Keratinocyte (primary cell): ENCODE results near the gene CRYBB1. TPM values are rescaled to one million over a fixed set of nuclear protein-coding genes. Genes with fewer than 3 reads are reported as not detected.

Source experiments
- DNase-seq: peaks from one replicate; pipeline ENCODE4 v3.0.0-alpha.2; 2011; ENCODE audit warnings: low read depth, missing footprints, low spot score
- FAIRE-seq: peaks from 2 replicates; lab custom pipeline; 2011; peaks lifted over from hg19 to GRCh38; lab: Jason Lieb, UNC
- H2AFZ ChIP-seq: 2 replicates; pipeline ENCODE4 v1.6.0; 2012; ENCODE audit warnings: low read length, control low read depth, inconsistent platforms; ENCODE audit not compliant: control insufficient read depth
- H3K27ac ChIP-seq: 2 replicates; pipeline ENCODE4 v1.5.1; 2011; ENCODE audit warnings: low read length; ENCODE audit not compliant: control insufficient read depth, insufficient read depth
- H3K27me3 ChIP-seq: 3 replicates; pipeline ENCODE4 v1.6.0; 2011; ENCODE audit warnings: low read length; ENCODE audit not compliant: control insufficient read depth, insufficient read depth; ENCODE audit errors: extremely low read depth
- H3K36me3 ChIP-seq, 2 experiments: 2 replicates in 1 of 2; 3 replicates in 1 of 2; pipeline ENCODE4 v1.5.1; 2011; ENCODE audit warnings: low read length in 2 of 2, mild to moderate bottlenecking in 1 of 2; ENCODE audit not compliant: control insufficient read depth in 2 of 2, insufficient read depth in 2 of 2; ENCODE audit errors: extremely low read depth in 1 of 2
- H3K4me1 ChIP-seq: 3 replicates; pipeline ENCODE4 v1.5.1; 2011; ENCODE audit warnings: low read length; ENCODE audit not compliant: control insufficient read depth, insufficient read depth; ENCODE audit errors: extremely low read depth
- H3K4me2 ChIP-seq: 3 replicates; pipeline ENCODE4 v1.6.0; 2011; ENCODE audit warnings: low read depth, low read length; ENCODE audit not compliant: control insufficient read depth, insufficient read depth; ENCODE audit errors: extremely low read depth
- H3K4me3 ChIP-seq, 3 experiments: fragments of 200-600 bp in 1 of 3; sonication (generic) in 1 of 3; 2 replicates in 2 of 3; 3 replicates in 1 of 3; pipeline ENCODE4 v1.5.1; 2011 to 2016; ENCODE audit warnings: low read length in 3 of 3, mild to moderate bottlenecking in 3 of 3, control low read depth in 2 of 3, inconsistent platforms in 1 of 3, low read depth in 1 of 3, mixed read lengths in 1 of 3, mixed run types in 1 of 3, moderate library complexity in 1 of 3; ENCODE audit not compliant: control insufficient read depth in 2 of 3, insufficient read depth in 2 of 3; ENCODE audit errors: extremely low read depth in 1 of 3
- H3K79me2 ChIP-seq: 2 replicates; pipeline ENCODE4 v1.6.0; 2012; ENCODE audit warnings: low read length; ENCODE audit not compliant: control insufficient read depth, insufficient read depth
- H3K9ac ChIP-seq: 3 replicates; pipeline ENCODE4 v1.6.0; 2011; ENCODE audit warnings: low read length; ENCODE audit not compliant: control insufficient read depth, insufficient read depth; ENCODE audit errors: extremely low read depth
- H3K9me1 ChIP-seq: 3 replicates; pipeline ENCODE4 v1.6.0; 2011; ENCODE audit warnings: low read length; ENCODE audit not compliant: control insufficient read depth, insufficient read depth; ENCODE audit errors: extremely low read depth
- H3K9me3 ChIP-seq: 2 replicates; pipeline ENCODE4 v1.5.1; 2012; ENCODE audit warnings: low read depth, low read length; ENCODE audit not compliant: control insufficient read depth
- H4K20me1 ChIP-seq: 3 replicates; pipeline ENCODE4 v1.6.0; 2011; ENCODE audit warnings: low read length; ENCODE audit not compliant: control insufficient read depth, insufficient read depth; ENCODE audit errors: extremely low read depth
- EZH2 ChIP-seq: IDR thresholded peaks from one replicate; pipeline ENCODE4 v1.6.1; 2012; ENCODE audit warnings: inconsistent platforms, mild to moderate bottlenecking, low read length, moderate library complexity
- dilution Hi-C: fragments of 300-500 bp; cut with MboI; formaldehyde crosslinking; loops from one replicate; pipeline ENCODE4 v1.7.0; 2020; ENCODE audit warnings: low sequenced_read_pairs; ENCODE audit not compliant: extremely low pct_ligation_motif_present
- polyA plus RNA-seq, 5 experiments: library from polyadenylated mRNA; depleted of rRNA in 3 of 5; stranded (reverse) in 3 of 5; stranded (forward) in 1 of 5; unstranded in 1 of 5; fragments of >200 nt; gene quantifications; 1 replicate in 1 of 5; 2 replicates in 3 of 5; 3 replicates in 1 of 5; pipeline versions ENCODE4 v1.2.1 to v1.2.3, GENCODE V29; 2011 to 2012; ENCODE audit warnings: missing spikeins in 2 of 5, low read depth in 1 of 5, low replicate concordance in 1 of 5
- TF ChIP-seq, protein P1 (sequence below), 3 experiments: IDR thresholded peaks in 1 of 3; conservative IDR thresholded peaks in 1 of 3; optimal IDR thresholded peaks in 1 of 3; 2 replicates in 2 of 3; 3 replicates in 1 of 3; pipeline versions ENCODE3 to v1.5.1; 2011; ENCODE audit warnings: low read length in 3 of 3, mild to moderate bottlenecking in 3 of 3, moderate library complexity in 2 of 3, control low read depth in 1 of 3, inconsistent platforms in 1 of 3; ENCODE audit not compliant: insufficient read depth in 2 of 3; ENCODE audit errors: extremely low read depth in 1 of 3

The CRYBB1 gene
- polyA plus RNA-seq, 1 donor (not counting 4 experiments of a cell fraction or from before 2014, with no cell fraction given): not detected

DNA sequence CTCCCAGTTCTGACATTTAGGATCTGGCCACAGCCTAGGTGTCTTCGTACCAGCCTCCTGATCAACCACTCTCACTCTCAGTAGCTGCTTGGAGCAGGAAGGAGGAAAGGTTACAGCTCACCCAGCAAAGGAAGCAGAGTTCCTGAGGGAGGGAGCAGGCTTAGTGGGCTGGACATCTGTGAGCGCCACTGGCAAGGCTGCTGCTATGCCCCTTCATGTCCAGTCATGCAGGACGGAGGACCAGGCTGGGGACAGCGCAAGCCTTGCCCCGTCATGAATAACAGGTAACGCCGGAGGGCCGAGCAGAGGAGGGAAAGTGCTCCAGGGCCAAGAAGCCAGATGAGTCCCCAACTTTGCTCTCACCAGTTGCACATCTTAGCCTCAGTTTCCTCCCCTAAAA lies 53.6 kb downstream of the CRYBB1 start:
- FAIRE-seq: no peak
- dilution Hi-C loops: no loop called here
- Histone ChIP-seq H3K9ac (no peak overlapping the region), H3K79me2 (peaks cover 33% of the 10 kb centered on the region), H3K4me3 (no peak overlapping the region), H3K27me3 (no peaks in the 10 kb centered on the region), H3K36me3 (peaks cover 1 to 7% of the 10 kb centered on the region in 2 experiments), H2AFZ (no peak overlapping the region), H3K4me2 (no peak overlapping the region), H4K20me1 (peaks cover 2% of the 10 kb centered on the region), H3K27ac (no peak overlapping the region), H3K9me1 (no peaks in the 10 kb centered on the region), H3K9me3 (no peaks in the 10 kb centered on the region), H3K4me1 (peaks cover 23% of the 10 kb centered on the region)
- TF ChIP-seq, protein P1, sequence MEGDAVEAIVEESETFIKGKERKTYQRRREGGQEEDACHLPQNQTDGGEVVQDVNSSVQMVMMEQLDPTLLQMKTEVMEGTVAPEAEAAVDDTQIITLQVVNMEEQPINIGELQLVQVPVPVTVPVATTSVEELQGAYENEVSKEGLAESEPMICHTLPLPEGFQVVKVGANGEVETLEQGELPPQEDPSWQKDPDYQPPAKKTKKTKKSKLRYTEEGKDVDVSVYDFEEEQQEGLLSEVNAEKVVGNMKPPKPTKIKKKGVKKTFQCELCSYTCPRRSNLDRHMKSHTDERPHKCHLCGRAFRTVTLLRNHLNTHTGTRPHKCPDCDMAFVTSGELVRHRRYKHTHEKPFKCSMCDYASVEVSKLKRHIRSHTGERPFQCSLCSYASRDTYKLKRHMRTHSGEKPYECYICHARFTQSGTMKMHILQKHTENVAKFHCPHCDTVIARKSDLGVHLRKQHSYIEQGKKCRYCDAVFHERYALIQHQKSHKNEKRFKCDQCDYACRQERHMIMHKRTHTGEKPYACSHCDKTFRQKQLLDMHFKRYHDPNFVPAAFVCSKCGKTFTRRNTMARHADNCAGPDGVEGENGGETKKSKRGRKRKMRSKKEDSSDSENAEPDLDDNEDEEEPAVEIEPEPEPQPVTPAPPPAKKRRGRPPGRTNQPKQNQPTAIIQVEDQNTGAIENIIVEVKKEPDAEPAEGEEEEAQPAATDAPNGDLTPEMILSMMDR (optimal IDR thresholded peaks at IDR 0.05 in 1 of 3, IDR thresholded peaks at IDR 0.05 in 1 of 3, conservative IDR thresholded peaks at IDR 0.05 in 1 of 3; ENCODE audit: extremely low read depth in 1 of 3, insufficient read depth in 2 of 3, low read length in 3 of 3): no peak
- TF ChIP-seq EZH2: no peak
- DNase-seq: no peak

DNA sequence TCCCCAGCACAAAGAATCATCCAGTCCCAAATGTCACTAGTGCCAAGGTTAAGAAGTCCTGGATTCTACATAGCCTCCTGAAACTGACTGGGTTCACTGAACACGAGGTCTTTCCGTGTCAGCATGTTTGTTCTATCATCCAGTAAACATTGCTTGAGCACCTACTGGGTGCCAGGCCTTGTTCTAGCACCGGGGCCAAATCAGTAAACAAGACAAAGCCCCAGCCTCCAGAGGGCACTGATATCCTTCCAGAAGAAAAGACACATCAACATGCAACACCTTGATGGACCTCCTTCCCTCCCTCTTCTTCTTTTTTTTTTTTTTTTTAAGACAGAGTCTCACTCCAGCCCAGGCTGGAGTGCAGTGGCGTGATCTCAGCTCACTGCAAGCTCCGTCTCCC lies 54.8 kb downstream of the CRYBB1 start:
- no peak overlapping the region for H3K4me3 ChIP-seq
- dilution Hi-C loops: no loop called here
- H3K27ac ChIP-seq: no peak overlapping the region
- no peaks in the 10 kb centered on the region for H3K9me3 ChIP-seq
- no peaks in the 10 kb centered on the region for H3K9me1 ChIP-seq
- no peaks in the 10 kb centered on the region for H3K27me3 ChIP-seq
- FAIRE-seq (no peak), DNase-seq (no peak)
- no peak overlapping the region for H3K9ac ChIP-seq
- H3K4me2 ChIP-seq: no peak overlapping the region
- H4K20me1 ChIP-seq: peaks cover 2% of the 10 kb centered on the region
- peaks cover 33% of the 10 kb centered on the region for H3K79me2 ChIP-seq
- no peak overlapping the region for H2AFZ ChIP-seq
- TF ChIP-seq EZH2: no peak
- TF ChIP-seq, protein P1 (optimal IDR thresholded peaks at IDR 0.05 in 1 of 3, IDR thresholded peaks at IDR 0.05 in 1 of 3, conservative IDR thresholded peaks at IDR 0.05 in 1 of 3; ENCODE audit: extremely low read depth in 1 of 3, insufficient read depth in 2 of 3, low read length in 3 of 3): peak in 2 of 3 experiments; percentile 5 to 45
- peaks cover 1 to 7% of the 10 kb centered on the region in 2 experiments for H3K36me3 ChIP-seq
- H3K4me1 ChIP-seq: peaks cover 14% of the 10 kb centered on the region
